Panc1 (cell line): ENCODE measurements around the gene TBC1D22A. TPM values are rescaled to one million over a fixed set of nuclear protein-coding genes. Genes with fewer than 3 reads are reported as not detected.

ENCODE experiments used
- ATAC-seq: fragments of 200-7000 bp; cut with Tn5 transposase; 2 replicates; pipeline ENCODE4 v1.9.1; 2020; ENCODE audit warnings: mild to moderate bottlenecking, moderate library complexity
- BruUV-seq: library from RNA; stranded (reverse); fragments of 400-500 nt; replicated peaks from 2 replicates; lab custom pipeline; 2021; lab: Mats Ljungman, UMichigan
- CTCF ChIA-PET: fragments of 300-600 bp; sonication (Branson Sonifier 250); formaldehyde crosslinking; loops from one replicate; lab custom pipeline; 2022; ENCODE audit warnings: antibody characterized with exemption; lab: Charles Lee
- POLR2A ChIA-PET: fragments of 300-600 bp; sonication (Branson Sonifier 250); formaldehyde crosslinking; loops from one replicate; lab custom pipeline; 2022; ENCODE audit warnings: antibody characterized with exemption; lab: Charles Lee
- DNase-seq: peaks from one replicate; pipeline ENCODE4 v3.0.0-alpha.2; 2010; ENCODE audit warnings: low read depth, low spot score
- H3K27ac ChIP-seq: 2 replicates; pipeline ENCODE4 v1.5.1; 2011; ENCODE audit warnings: mild to moderate bottlenecking, low read length, inconsistent platforms
- H3K27me3 ChIP-seq: fragments of 200-500 bp; sonication (Bioruptor generic); 2 replicates; pipeline ENCODE4 v1.6.0; 2014; ENCODE audit warnings: low read length, inconsistent platforms; ENCODE audit not compliant: control insufficient read depth, insufficient read depth
- H3K36me3 ChIP-seq: fragments of 200-500 bp; sonication (Bioruptor generic); 2 replicates; pipeline ENCODE4 v1.5.1; 2014; ENCODE audit warnings: inconsistent platforms, mild to moderate bottlenecking, low read length, moderate library complexity; ENCODE audit not compliant: control insufficient read depth, insufficient read depth
- H3K4me1 ChIP-seq: 2 replicates; pipeline ENCODE4 v1.5.1; 2011; ENCODE audit warnings: inconsistent platforms, mild to moderate bottlenecking, low read length, moderate library complexity; ENCODE audit not compliant: control insufficient read depth, insufficient read depth
- H3K4me3 ChIP-seq, 2 experiments: 2 replicates each; pipeline ENCODE4 v1.5.1; 2011 to 2012; ENCODE audit warnings: low read depth in 2 of 2, low read length in 2 of 2, mild to moderate bottlenecking in 2 of 2, inconsistent platforms in 1 of 2, moderate library complexity in 1 of 2
- H3K9me3 ChIP-seq: fragments of 200-500 bp; sonication (Bioruptor generic); 2 replicates; pipeline ENCODE4 v1.5.1; 2014; ENCODE audit warnings: low read depth, mild to moderate bottlenecking, inconsistent platforms, low read length, moderate library complexity; ENCODE audit not compliant: control insufficient read depth, insufficient read depth
- CTCF ChIP-seq: fragments of 450-650 bp; IDR thresholded peaks from 2 replicates; pipeline ENCODE4 v1.5.1; 2017; ENCODE audit warnings: mild to moderate bottlenecking
- POLR2AphosphoS5 ChIP-seq: IDR thresholded peaks from 2 replicates; pipeline ENCODE4 v1.6.1; 2012; ENCODE audit warnings: mild to moderate bottlenecking, low read depth, low read length, moderate library complexity
- REST ChIP-seq, 2 experiments: IDR thresholded peaks; 2 replicates each; pipeline ENCODE4 v1.6.1; 2011 to 2012; ENCODE audit warnings: low read depth in 2 of 2, control low read depth in 1 of 2, low read length in 1 of 2, mild to moderate bottlenecking in 1 of 2, moderate library complexity in 1 of 2; ENCODE audit not compliant: insufficient read depth in 1 of 2
- SIN3A ChIP-seq: IDR thresholded peaks from 2 replicates; pipeline ENCODE4 v1.6.1; 2012; ENCODE audit warnings: low read depth, mild to moderate bottlenecking, low read length, moderate library complexity, borderline replicate concordance; ENCODE audit not compliant: insufficient read depth
- TCF7L2 ChIP-seq: IDR thresholded peaks from 2 replicates; pipeline ENCODE4 v1.6.1; 2011; ENCODE audit warnings: mild to moderate bottlenecking, low read depth, low read length, inconsistent platforms
- in situ Hi-C: cut with HindIII; loops from 2 replicates; pipeline ENCODE4 v1.10.0; 2016; ENCODE audit warnings: low sequenced_read_pairs, low pct_unique_long_range_greater_than_20kb
- intact Hi-C: fragments of 100-400 bp; cut with micrococcal nuclease; formaldehyde crosslinking; loops from one replicate; pipeline ENCODE4 v1.10.0; 2022; ENCODE audit not compliant: unreplicated experiment
- total RNA-seq: library from RNA; stranded (reverse); gene quantifications from one replicate; pipeline ENCODE4 v1.2.1, GENCODE V29; 2021; ENCODE audit not compliant: unreplicated experiment

The TBC1D22A gene
- total RNA-seq, 1 experiment from 2014 or later = 28.7 TPM

- H3K27me3 ChIP-seq = no peaks in the 10 kb centered on the region
- in situ Hi-C loops (no loop called here), intact Hi-C loops (no loop called here)
Observed at GRCh38 chr22:47172771-47173534, 410.5 kb downstream of the TBC1D22A start.

GRCh38 chr22:47173535-47174021 lies 411.1 kb downstream of the TBC1D22A start:
- Histone ChIP-seq H3K4me3 (no peak overlapping the region), H3K9me3 (no peaks in the 10 kb centered on the region), H3K27me3 (no peaks in the 10 kb centered on the region), H3K27ac (no peak overlapping the region), H3K4me1 (no peaks in the 10 kb centered on the region), H3K36me3 (no peaks in the 10 kb centered on the region)
- in situ Hi-C loops (no loop called here), intact Hi-C loops (no loop called here)
- BruUV-seq = no TSS peak
- no peak for DNase-seq
- ChIA-PET CTCF (no interaction called here), POLR2A (interaction anchor here (0.7 kb wide), 1 partner anchor 824 kb away, joined by 9 read pairs; no protein-coding TSS in a partner anchor)
- no peak for ATAC-seq
- TF ChIP-seq TCF7L2 (no peak), POLR2AphosphoS5 (no peak), CTCF (no peak), REST (IDR thresholded peaks at IDR 0.05; ENCODE audit: insufficient read depth in 1 of 2, low read depth in 2 of 2, low read length in 1 of 2) (no peak)

More at GRCh38 chr22:47172771-47173534, 410.5 kb downstream of the TBC1D22A start:
- Histone ChIP-seq H3K27ac (no peak overlapping the region), H3K4me1 (no peaks in the 10 kb centered on the region), H3K36me3 (no peaks in the 10 kb centered on the region), H3K4me3 (no peak overlapping the region), H3K9me3 (no peaks in the 10 kb centered on the region)
- ATAC-seq (no peak), DNase-seq (no peak)
- TF ChIP-seq POLR2AphosphoS5 = no peak
- no peak for TF ChIP-seq CTCF
- no peak for TF ChIP-seq SIN3A
- no peak for TF ChIP-seq REST (IDR thresholded peaks at IDR 0.05; ENCODE audit: insufficient read depth in 1 of 2, low read depth in 2 of 2, low read length in 1 of 2)
- TF ChIP-seq TCF7L2 = no peak
- BruUV-seq = no TSS peak
- POLR2A ChIA-PET = interaction anchor here (0.7 kb wide), 1 partner anchor 825 kb away, joined by 9 read pairs; no protein-coding TSS in a partner anchor
- CTCF ChIA-PET = no interaction called here
